Ovary (tissue), 9 donors: ENCODE data around the gene PGPEP1. TPM values are rescaled to one million over a fixed set of nuclear protein-coding genes. Genes with fewer than 3 reads are reported as not detected.
A peak's percentile ranks its signal among the peaks of the same experiment; 100 is the strongest.
"Not testable (repeated sequence)": the region's sequence is repeated elsewhere in the genome, so short reads cannot be mapped to it uniquely, and the experiment has no call there.

Experiments
- DNase-seq, 5 donors: peaks; one replicate each; pipeline ENCODE4 v3.0.0-alpha.2; 2019 to 2020
- H3K27ac ChIP-seq, 2 donors: fragments of 200-600 bp; one replicate each; pipeline versions ENCODE4 v1.5.1 to v1.8.0; 2019 to 2022
- H3K27me3 ChIP-seq: fragments of 200-600 bp; one replicate; pipeline ENCODE4 v1.8.0; 2022
- H3K36me3 ChIP-seq: fragments of 200-600 bp; sonication (generic); one replicate; pipeline ENCODE4 v1.5.1; 2019
- H3K4me1 ChIP-seq: one replicate; pipeline ENCODE4 v1.8.1; 2013; ENCODE audit warnings: mild to moderate bottlenecking, moderate library complexity; ENCODE audit not compliant: insufficient read depth
- H3K4me3 ChIP-seq: fragments of 200-600 bp; sonication (generic); one replicate; pipeline ENCODE4 v1.5.1; 2017
- H3K9me3 ChIP-seq, 2 donors: fragments of 200-600 bp in 1 of 2; sonication (generic) in 1 of 2; one replicate each; pipeline versions ENCODE4 v1.5.1 to v1.8.1; 2013 to 2019; ENCODE audit warnings: mild to moderate bottlenecking in 1 of 2, moderate library complexity in 1 of 2
- EP300 ChIP-seq: sonication (generic); formaldehyde crosslinking; IDR thresholded peaks from one replicate; pipeline ENCODE4 v1.6.1; 2017; ENCODE audit warnings: antibody characterized with exemption
- POLR2A ChIP-seq: fragments of 450-650 bp; IDR thresholded peaks from one replicate; pipeline ENCODE4 v1.6.1; 2017; ENCODE audit warnings: antibody characterized with exemption, mild to moderate bottlenecking, moderate library complexity
- WGBS, 3 donors: extraction: QIAGEN DNeasy Blood & Tissue Kit in 1 of 3; methylation state at CpG; one replicate each; pipeline versions ENCODE4 v1.1.5 to v1.1.7; 2013 to 2017; 5-methylcytosine and 5-hydroxymethylcytosine counted together
- intact Hi-C, 4 donors: fragments of 100-400 bp; cut with DNase I; formaldehyde crosslinking; loops; one replicate each; pipeline versions ENCODE4 v1.11.0 to v1.15.1; 2022 to 2023
- polyA plus RNA-seq, 2 donors: library from polyadenylated mRNA; stranded (reverse); fragments of 200-250 nt in 1 of 2; fragments of 350-450 nt in 1 of 2; fragmentation: Illumina TruSeq in 1 of 2; extraction: RNeasy Lipid Tissue Mini Kit (QIAGEN cat#74804) in 1 of 2; gene quantifications; one replicate each; pipeline ENCODE4 v1.2.3, GENCODE V29; 2013 to 2014
- total RNA-seq, 7 donors: library from RNA; depleted of rRNA in 2 of 7; stranded (reverse); fragments of >200 nt in 2 of 7; fragmentation: NEBNext Ultra II Directional in 3 of 7; extraction: Animal tissue kit (Norgen Biotek cat#: 25700) in 3 of 7; gene quantifications; one replicate each; pipeline versions ENCODE4 v1.1.0 to v1.2.4, GENCODE V29; 2016 to 2023
- TF ChIP-seq, protein P1 (sequence below), 3 donors: fragments of 450-650 bp in 2 of 3; fragments of 200-600 bp in 1 of 3; IDR thresholded peaks; one replicate each; pipeline versions ENCODE4 v1.5.1 to v1.8.0; 2016 to 2022; ENCODE audit warnings: antibody characterized with exemption in 3 of 3, mild to moderate bottlenecking in 1 of 3
- donor health status: DM: no; HTN: no; CAD: no; lungs with moderate emphysema.
- donor health status: DM: no; HTN: no; CAD: no.
- donor health status: Bipolar disorder and iron deficiency.
- donor health status: DM: yes; HTN: yes; CAD: no.
- donor health status: DM: no; HTN: no; CAD: no.
- donor health status: DM: yes; HTN: yes; CAD: no.

The PGPEP1 gene
- total and polyA plus RNA-seq, 9 donors, result 9.3 to 64.5 (median 40.3) TPM

DNA sequence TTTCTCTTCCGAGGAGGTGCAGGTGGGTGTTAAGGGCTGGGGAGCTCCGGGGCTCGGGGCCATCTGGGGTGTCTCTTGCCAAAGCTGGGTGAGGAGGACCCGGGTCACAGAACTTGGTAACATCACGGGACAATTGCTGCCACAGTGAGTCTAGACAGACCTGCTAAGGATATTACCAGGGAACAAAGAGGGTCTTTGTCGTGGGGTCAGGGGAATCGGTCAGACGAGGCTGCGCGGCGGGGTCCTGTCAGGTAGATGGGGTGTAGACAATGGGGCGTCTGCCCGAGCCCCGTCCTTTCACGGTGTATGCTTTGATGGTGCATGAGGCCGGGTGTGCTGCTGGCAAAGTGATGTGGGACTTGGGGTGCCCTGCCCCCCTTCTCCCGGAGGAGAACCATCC, 7.8 kb downstream of the PGPEP1 start:
- Histone ChIP-seq H3K9me3 (no peaks in the 10 kb centered on the region), H3K4me1 (no peaks in the 10 kb centered on the region), H3K4me3 (no peak overlapping the region), H3K27ac (no peak overlapping the region), H3K36me3 (no peaks in the 10 kb centered on the region), H3K27me3 (no peaks in the 10 kb centered on the region)
- no peak for DNase-seq
- WGBS, 3 donors, result 88 to 92% (median 90%) methylated on average over 17 of the region's 17 CpGs
- intact Hi-C loops, result loop anchor here in 3 of 4 donors (2.0 to 5.0 kb wide), 3 partner anchors 44 to 64 kb away; no protein-coding TSS in a partner anchor
- TF ChIP-seq POLR2A (no peak), EP300 (no peak)
- TF ChIP-seq, protein P1, sequence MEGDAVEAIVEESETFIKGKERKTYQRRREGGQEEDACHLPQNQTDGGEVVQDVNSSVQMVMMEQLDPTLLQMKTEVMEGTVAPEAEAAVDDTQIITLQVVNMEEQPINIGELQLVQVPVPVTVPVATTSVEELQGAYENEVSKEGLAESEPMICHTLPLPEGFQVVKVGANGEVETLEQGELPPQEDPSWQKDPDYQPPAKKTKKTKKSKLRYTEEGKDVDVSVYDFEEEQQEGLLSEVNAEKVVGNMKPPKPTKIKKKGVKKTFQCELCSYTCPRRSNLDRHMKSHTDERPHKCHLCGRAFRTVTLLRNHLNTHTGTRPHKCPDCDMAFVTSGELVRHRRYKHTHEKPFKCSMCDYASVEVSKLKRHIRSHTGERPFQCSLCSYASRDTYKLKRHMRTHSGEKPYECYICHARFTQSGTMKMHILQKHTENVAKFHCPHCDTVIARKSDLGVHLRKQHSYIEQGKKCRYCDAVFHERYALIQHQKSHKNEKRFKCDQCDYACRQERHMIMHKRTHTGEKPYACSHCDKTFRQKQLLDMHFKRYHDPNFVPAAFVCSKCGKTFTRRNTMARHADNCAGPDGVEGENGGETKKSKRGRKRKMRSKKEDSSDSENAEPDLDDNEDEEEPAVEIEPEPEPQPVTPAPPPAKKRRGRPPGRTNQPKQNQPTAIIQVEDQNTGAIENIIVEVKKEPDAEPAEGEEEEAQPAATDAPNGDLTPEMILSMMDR (IDR thresholded peaks at IDR 0.05), result no peak

GRCh38 chr19:18348818-18349339, 8.5 kb downstream of the PGPEP1 start:
- not testable (repeated sequence) for H3K4me3 ChIP-seq, H3K27me3 ChIP-seq, DNase-seq, H3K4me1 ChIP-seq, H3K36me3 ChIP-seq, H3K9me3 ChIP-seq, H3K27ac ChIP-seq
- WGBS, 3 donors, result 88 to 92% (median 90%) methylated on average over 6 of the region's 6 CpGs
- intact Hi-C loops, result loop anchor here in 3 of 4 donors (2.0 to 5.0 kb wide), 3 partner anchors 43 to 63 kb away; no protein-coding TSS in a partner anchor

DNA sequence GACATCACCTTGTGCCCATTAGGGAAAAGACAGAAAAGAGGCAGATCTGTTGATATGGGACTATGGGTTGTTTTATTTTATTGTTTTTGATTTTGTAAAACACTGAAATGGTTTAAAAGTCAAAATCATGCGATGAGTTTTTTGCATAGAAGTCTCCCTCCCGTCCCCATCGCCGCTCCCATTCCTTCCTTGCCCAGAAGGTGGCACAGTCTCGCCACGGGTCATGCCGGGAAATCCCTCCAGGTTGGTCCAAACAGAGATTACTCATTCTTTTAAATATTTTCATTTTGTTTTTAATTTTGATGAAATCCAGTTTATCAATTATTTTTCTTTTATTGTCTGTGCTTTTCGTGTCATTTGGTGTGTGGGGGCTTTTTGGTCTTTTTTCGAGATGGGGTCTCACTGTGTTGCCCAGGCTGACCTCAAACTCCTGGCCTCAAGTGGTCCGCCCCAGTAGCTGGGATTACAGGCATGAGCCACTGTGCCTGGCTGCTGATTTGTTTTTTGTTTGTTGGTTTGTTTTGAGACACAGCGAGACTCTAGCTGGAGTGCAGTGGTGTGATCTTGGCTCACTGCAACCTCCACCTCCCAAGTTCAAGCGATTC, 9.2 kb downstream of the PGPEP1 start:
- no peaks in the 10 kb centered on the region for H3K9me3 ChIP-seq
- no peaks in the 10 kb centered on the region for H3K27me3 ChIP-seq
- H3K4me3 ChIP-seq, result no peak overlapping the region
- H3K36me3 ChIP-seq, result no peaks in the 10 kb centered on the region
- intact Hi-C loops, result loop anchor here (2.0 to 10.0 kb wide), 5 partner anchors 38 to 63 kb away; partner anchors contain the start of gene GDF15 (in 1 of the 4)
- 28 to 34% (median 32%) methylated on average over 12 of the region's 12 CpGs for WGBS, 3 donors
- TF ChIP-seq, protein P1 (IDR thresholded peaks at IDR 0.05), result peak; percentile 48 to 67 (median 64)
- no peak for TF ChIP-seq POLR2A
- DNase-seq, result peak; percentile 56 to 78 (median 73)
- no peak overlapping the region for H3K27ac ChIP-seq
- H3K4me1 ChIP-seq, result no peaks in the 10 kb centered on the region

GRCh38 chr19:18350490-18350889, 10.1 kb downstream of the PGPEP1 start:
- H3K9me3 ChIP-seq, result no peaks in the 10 kb centered on the region
- no peak overlapping the region for H3K4me3 ChIP-seq
- intact Hi-C loops, result loop anchor here in 2 of 4 donors (5.0 to 10.0 kb wide), 2 partner anchors 37 to 54 kb away; partner anchors contain the start of gene GDF15 (in 1 of the 2)
- TF ChIP-seq EP300 (no peak), POLR2A (no peak)
- TF ChIP-seq, protein P1 (IDR thresholded peaks at IDR 0.05), result no peak
- no peaks in the 10 kb centered on the region for H3K27me3 ChIP-seq
- no peak overlapping the region for H3K27ac ChIP-seq
- H3K4me1 ChIP-seq, result no peaks in the 10 kb centered on the region
- 82% methylated on average over 9 of the region's 9 CpGs for WGBS, 3 donors
- no peaks in the 10 kb centered on the region for H3K36me3 ChIP-seq
- DNase-seq, result no peak

DNA sequence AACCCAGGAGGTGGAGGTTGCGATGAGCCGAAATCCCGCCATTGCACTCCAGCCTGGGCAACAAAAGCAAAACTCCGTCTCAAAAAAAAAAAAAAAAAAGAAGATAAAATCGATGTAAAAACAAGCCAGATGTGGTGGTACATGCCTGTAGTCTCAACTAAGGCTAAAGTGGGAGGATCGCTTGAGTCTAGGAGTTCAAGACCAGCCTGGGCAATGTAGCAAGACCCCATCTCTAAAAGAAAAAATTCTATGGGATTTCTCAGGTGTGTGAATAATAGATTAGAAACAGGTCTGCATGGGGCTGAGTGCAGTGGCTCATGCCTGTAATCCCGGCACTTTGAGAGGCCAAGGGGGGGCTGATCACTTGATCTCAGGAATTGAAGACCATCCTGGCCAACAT, 11.1 kb downstream of the PGPEP1 start:
- WGBS, 3 donors, result 88 to 94% (median 90%) methylated on average over 7 of the region's 7 CpGs
- Histone ChIP-seq H3K36me3 (no peaks in the 10 kb centered on the region), H3K27ac (no peak overlapping the region), H3K27me3 (no peaks in the 10 kb centered on the region), H3K4me3 (no peak overlapping the region), H3K9me3 (no peaks in the 10 kb centered on the region), H3K4me1 (no peaks in the 10 kb centered on the region)
- intact Hi-C loops, result loop anchor here in 2 of 4 donors (5.0 to 10.0 kb wide), 2 partner anchors 36 to 53 kb away; partner anchors contain the start of gene GDF15 (in 1 of the 2)
- no peak for DNase-seq
- TF ChIP-seq, protein P1 (IDR thresholded peaks at IDR 0.05), result no peak
- TF ChIP-seq POLR2A, result no peak
- TF ChIP-seq EP300, result no peak
